ENCODE data around the gene PSME1.

PSME1 gene

DNA sequence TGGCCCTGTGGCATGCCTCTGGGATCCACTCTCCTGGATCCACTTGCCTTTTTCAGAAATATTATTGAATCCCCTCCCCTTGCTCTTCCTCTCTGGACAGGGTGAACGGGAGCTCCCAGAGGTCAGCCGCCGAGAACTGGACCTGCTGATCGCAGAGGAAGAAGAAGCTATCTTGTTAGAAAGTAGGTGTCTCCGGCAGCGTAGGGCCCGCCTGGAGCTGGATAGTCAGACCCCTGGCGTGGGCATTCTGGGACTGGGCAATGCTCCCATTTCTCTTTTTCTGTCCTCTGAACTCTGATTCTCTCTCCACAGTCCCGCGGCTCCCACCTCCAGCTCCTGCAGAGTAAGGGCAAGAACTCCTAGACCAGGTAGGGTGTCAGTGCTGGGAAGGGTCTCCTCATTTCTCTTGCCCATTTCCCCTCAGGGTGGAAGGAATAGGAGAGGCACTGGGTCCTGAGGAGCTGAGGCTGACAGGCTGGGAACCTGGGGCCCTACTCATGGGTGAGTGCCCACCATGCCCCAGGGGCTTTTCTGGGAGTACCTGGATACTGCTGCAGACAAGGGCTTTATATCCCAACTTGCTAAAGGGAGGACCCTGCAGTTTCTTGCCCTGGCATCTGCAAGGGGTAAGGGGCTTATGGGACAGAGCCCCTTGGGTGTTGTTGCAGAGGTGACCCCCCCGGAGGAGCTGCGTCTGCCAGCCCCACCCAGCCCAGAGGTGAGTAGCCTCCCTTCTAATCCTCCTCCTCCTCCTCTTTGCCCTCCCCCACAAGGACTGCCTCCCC lies 41.2 kb downstream of the PSME1 start:
- DNase-seq, result no peak

DNA sequence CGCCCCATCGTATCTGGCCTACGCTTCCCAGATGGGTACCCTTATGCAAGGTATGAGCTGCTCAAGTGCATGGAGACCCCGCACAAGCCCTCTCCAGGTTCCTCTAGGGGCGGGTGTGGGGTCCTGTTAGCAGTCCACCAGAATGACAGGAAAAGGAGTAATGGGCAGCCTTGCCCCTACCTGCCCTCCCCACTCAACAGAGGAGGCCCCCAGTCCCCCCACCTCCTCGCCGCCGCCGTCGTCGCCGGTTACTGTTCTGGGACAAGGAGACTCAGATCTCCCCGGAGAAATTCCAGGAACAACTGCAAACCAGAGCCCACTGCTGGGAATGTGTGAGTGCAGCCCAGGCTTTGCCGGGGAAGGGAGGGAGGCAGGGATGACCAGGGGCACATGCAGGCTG lies 41.9 kb downstream of the PSME1 start:
- no peak for DNase-seq

DNA sequence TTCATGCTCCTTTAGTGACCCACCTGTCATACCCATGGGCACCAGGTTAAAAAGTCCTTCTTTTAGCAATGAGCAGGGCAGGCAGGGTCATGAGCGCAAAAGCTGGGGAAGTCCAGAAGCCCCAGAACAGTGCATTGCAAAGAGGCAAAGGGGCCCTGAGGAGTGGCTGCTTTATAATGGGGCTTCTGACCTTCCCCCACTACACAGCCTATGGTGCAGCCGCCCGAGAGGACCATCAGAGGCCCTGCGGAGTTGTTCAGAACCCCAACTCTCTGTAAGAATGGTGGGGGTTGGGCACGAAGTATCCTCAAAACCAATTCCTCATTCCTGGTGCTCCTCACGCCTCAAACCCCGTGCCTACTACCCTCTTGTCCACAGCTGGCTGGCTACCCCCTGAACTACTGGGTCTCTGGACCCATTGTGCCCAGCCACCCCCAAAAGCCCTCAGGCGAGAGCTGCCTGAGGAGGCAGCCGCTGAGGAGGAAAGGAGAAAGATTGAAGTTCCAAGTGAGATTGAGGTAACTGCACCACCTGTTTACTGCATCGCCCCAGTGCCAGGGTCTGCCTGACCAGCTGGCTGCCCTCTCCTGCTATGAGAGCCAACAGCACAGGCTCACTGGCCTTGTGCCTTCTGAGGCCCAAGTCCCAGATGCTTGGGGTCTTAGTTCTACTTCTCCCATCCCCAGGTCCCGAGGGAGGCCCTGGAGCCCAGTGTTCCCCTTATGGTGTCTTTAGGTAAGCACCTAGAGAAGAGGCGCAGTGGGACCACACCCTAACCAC lies 42.6 kb downstream of the PSME1 start:
- DNase-seq, result no peak

DNA sequence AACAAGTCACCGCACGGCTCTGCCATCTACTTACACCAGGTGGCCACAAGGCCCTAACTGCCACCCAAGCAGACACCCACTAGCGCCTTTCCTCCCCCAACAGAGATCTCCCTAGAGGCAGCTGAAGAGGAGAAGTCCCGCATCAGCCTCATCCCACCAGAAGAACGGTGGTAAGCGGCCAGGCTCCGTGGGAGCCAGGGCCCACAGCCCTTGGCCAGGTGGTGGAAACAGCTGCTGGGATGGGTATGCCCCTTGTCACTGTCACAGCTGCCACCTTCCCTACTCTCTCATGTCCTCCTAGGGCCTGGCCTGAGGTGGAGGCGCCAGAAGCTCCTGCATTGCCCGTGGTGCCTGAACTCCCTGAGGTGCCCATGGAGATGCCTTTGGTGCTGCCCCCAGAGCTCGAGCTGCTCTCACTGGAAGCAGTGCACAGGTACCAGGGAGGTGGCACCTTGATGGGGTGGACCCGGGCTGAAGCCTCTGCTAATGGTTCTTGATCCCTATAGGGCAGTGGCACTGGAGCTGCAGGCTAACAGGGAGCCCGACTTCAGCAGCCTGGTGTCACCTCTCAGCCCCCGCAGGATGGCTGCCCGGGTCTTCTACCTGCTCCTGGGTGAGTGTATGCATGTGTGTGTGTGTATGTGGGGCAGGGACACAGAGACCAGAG lies 43.4 kb downstream of the PSME1 start:
- DNase-seq, result no peak

DNA sequence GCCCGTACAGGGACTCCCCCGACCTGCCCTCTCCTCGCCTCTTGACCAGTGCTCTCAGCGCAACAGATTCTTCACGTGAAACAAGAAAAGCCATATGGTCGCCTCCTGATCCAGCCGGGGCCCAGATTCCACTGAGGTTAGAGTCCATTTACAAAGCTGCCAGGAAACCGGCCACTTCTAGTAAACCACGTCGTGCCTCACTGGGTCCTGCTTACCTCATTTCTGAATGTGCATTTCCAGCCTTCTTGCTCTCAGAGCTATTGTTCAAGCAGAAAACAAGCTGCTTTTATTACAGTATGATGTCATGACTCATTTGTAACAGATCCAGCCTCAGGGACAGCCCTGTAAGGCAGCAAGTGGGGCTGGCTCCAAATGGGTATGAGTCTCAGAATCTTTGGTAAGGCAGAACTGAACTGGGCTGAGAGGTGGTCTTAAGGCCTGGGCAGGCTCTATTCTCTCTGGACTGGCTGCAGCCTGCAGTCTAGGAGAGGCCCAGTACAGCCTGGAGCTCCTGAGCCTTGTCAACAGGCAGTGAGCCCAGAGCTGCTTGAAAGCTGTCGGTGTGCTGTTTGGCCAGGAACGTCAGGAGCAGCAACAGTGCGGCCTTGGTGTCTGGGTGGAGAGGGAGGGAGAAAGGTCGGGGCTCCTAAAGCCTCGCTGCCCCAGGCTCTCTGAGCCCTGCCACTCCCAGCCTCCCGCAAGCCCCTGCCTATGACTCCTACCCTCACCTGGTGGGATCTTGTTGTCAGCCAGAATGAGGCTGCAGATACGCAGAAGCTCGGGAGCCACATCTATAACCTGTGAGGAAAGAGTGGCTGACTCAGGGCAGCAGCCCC lies 44.2 kb downstream of the PSME1 start:
- no peak for DNase-seq

DNA sequence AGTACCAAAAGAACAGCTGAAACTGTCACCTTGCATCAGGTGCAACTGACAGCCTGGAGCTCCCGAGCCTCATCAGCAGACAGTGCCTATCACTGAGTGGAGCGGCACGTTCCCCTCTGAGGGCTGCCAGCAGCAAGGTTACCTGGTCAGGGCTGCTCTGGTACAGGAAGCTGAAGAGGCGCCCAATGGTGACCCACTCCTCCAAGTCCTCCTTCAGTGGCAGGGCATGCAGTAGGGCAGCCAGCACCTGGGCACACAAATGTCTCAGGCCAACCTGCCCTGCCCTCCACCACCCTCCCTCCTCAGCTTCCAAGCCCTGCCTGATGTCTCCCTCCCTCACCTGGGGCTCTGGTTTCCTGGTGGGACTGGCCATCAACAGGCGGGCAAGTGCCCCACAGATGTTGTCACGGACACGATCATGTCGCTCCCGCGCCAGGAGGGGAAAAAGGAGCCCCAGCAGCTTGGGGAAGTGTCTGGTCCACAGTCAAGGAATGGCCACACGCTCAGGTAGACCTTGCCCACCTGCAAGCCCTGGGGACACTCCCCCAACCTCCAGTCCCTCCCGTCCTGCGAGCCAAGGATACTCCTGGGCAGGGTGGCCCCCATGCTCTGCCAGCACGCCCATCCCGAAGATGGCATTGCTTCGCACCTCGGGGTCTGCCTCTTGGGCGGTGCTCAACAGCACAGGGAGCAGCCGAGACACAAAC lies 45.5 kb downstream of the PSME1 start:
- no peak for DNase-seq

DNA sequence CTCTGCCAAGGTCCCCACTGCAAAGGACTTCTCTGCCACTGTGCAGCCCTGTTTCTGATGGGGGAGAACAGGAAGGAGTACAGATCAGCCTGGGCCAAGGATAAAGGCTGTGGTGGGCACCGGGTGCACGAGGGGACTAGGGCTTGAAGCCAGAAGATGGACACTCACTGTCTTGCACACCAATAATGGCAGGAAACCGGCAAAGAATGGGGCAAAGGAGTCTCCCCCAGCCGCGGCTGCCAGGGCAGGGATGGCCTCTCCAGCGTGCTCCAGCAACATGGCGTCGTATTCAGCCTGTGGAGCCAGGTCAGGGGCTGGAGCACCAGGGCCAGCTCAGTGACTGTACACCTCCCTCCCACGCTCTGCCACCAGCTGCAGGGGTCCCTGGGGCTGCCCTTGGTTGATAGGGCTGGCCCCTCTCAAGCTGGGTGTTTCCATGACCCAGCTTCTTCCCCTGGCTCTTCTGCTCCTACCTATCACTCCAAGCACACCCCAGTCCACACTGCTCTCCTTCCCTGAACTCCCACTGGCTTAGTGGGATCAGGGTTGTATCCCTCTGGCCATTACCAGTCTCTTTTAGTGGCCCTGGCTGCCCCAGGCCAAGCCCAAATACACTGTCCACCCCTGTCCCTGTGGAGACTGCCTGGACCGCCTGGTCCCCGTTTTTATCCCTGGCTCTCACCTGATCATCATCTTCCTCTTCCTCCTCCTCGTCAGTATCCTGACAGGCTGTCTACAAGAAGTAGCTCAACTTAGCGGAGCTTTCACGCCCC lies 46.3 kb downstream of the PSME1 start:
- DNase-seq, result no peak

DNA sequence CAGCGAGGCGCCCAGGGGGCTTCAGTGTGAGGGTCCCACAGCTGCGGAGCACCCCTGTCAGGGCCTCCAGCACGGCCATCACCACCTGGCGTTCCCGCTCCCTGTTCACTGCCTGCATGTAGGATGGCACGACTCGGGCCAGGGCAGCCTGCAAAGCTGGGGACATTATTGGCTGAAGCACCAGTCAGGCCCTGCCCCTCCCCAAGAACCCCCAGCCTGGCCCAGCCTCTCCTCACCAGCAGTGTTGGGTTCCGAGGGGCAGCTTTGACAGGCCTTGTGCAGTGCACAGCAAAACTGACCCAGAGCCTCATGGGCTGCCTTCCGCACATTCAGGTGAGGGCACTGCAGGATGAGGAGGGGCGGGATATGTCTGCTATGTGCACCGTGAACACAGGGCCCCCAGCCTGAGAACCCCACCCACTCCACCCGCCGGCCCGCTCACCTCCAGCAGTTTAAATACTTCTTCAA lies 47.1 kb downstream of the PSME1 start:
- no peak for DNase-seq

DNA sequence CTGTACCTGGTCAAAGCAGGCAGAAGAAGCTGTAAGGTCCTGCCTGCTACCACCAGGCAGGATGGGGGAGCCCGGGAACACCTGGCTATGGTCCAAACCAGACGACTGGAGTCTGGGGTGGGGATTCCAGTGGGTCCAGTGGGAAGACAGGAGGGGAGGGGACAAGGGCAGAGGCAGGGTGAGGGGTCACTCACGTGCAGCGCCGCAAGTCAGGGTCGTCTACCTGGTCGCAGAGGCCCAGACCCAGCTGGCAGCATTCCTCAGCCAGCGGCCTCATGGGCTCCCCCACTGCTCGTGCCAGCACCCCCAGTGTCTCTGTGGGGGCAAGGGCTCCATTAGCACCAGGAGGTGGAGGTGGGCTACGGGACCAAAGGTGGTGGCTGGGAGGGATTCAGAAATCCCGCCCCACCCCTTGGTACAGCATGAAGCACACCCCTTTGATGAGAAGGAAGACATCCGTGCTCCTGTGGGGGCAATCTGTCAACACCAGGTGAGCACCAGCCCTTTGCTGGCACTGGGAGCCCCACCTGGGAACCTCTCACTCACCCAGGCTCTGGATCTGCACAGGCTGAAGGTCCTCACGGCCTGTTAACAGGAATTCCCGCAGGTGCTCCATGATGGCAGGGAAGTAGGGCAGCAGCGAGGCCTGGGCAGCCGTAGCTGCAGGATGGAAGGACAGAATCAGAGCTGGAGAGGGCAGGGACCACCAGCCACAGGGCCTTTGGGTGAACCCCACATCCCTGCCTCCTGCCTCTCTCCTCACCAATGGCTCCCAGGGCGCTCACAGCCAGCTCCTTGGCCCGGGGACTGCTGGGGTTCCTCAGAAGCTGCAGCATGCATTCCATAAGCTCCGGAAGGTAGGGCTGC lies 48.3 kb downstream of the PSME1 start:
- no peak for DNase-seq

DNA sequence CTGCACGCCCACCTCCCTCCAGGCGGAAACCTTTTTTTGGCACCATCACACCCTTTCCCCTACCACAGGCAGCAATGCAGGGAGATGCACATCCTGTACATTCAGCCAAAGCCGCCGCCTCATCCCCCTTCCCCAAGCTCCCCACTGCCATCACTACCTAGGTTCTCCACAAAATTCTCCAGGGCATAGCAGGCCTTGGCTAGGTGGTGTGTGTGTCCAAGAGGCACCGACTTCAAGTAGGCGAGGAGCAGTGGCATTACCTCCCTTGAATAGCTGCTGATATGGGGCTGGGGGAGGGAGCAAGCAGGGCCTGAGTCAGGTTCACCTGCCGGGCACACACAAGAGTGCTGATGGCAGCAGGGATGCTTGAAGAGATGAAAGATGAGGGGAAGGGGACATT lies 49.0 kb downstream of the PSME1 start:
- no peak for DNase-seq

DNA sequence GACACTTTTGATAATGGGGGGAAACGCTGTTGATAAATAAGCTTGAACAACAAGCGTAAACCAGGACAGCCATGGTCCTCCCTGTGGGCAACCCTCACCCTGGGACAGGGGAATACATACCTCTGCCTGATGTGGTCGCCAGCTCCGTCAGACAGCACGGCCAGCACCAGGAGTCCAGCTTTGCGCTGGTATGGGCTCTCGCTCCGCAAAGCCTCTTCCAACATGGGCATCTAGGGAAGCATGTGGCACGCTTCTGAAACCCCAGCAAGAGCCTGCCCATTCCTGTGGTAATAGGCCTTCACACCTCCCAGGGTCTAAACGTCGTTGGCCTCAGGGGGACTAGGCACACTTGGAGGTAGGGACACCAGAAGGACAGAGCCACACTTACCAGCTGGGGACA lies 49.7 kb downstream of the PSME1 start:
- no peak for DNase-seq

DNA sequence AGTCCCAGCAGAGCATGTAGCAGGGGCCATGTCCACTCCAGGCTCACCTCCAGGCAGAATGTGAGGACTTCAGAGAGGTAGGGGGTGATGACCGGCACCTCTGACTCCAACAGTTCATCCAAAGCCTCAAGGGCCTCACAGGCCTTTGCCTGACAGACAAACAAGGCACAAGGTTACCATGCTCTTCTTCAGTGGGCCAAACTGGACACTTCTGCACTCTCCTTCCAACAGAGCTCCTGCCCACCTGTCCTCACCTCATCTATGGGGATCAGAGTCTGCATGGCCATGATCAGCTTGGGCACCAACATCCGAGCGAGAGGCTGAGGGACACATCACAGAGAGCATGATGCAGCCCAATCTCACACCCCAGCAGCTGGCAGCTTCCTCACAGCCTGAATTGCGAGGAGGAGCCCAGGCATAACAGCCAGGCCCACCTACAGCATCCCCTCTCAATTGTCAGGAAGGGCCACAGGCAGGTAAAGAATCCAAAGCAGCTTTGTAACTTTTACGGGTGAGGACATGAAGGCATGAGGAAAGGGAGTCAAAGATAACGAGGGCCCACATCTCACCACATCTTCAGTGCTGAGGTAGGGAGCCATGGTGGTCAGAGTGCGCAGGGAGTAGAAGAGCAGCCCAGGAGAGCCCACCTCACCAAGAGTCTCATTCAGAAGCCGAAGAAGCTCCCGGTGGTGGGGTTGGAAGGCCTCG lies 51.0 kb downstream of the PSME1 start:
- DNase-seq, result no peak

DNA sequence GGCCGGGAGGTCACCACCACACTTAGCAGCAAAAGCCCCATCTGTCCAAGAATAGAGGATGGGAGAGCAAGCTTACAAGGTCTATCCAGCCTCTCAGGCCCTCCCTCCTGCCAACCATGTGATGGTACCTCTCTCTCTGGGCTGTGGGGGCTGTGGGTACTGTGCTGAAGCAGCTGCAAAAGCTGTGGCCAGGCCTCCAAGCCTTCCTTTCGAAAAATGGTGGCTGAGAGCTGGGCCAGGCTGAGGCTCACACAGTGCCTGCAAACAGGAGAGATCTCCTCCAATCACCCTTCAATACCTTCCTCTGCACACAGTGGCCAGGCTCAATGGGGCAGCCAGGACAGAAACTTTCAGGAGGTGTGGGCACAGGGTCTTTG lies 51.5 kb downstream of the PSME1 start:
- no peak for DNase-seq
